ENCODE results near the gene SUSD1. TPM values are rescaled to one million over a fixed set of nuclear protein-coding genes. Genes with fewer than 3 reads are reported as not detected.
"Not testable (repeated sequence)": the region's sequence is repeated elsewhere in the genome, so short reads cannot be mapped to it uniquely, and the experiment has no call there.

SUSD1 gene
- total RNA-seq, 3 donors from 2014 or later, result 18.8 to 43.8 (median 19.5) TPM

DNA sequence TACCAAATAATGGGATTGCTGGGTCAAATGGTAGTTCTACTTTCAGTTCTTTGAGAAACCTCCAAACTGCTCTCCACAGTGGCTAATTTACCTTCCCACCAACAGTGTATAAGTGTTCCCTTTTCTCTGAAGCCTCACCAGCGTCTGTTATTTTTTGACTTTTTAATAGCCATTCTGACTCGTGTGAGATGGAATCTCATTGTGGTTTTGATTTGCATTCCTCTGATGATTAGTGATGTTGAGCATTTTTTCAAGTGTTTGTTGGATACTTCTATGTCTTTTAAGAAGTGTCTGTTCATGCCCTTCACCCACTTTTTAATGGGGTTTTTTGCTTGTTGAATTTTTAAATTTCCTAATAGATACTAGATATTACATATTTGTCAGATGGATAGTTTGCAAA is 28.4 kb upstream of the SUSD1 start:
- no peaks in the 10 kb centered on the region for H3K36me3 ChIP-seq (ENCODE audit: low read depth)
- TF ChIP-seq, protein P1, sequence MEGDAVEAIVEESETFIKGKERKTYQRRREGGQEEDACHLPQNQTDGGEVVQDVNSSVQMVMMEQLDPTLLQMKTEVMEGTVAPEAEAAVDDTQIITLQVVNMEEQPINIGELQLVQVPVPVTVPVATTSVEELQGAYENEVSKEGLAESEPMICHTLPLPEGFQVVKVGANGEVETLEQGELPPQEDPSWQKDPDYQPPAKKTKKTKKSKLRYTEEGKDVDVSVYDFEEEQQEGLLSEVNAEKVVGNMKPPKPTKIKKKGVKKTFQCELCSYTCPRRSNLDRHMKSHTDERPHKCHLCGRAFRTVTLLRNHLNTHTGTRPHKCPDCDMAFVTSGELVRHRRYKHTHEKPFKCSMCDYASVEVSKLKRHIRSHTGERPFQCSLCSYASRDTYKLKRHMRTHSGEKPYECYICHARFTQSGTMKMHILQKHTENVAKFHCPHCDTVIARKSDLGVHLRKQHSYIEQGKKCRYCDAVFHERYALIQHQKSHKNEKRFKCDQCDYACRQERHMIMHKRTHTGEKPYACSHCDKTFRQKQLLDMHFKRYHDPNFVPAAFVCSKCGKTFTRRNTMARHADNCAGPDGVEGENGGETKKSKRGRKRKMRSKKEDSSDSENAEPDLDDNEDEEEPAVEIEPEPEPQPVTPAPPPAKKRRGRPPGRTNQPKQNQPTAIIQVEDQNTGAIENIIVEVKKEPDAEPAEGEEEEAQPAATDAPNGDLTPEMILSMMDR (IDR thresholded peaks at IDR 0.05), result no peak
- no peak overlapping the region for H3K4me3 ChIP-seq
- H3K4me1 ChIP-seq (ENCODE audit: low read depth), result peaks cover 9% of the 10 kb centered on the region
- ATAC-seq, result no peak
- intact Hi-C loops (cut with DNase I, micrococcal nuclease), result no loop called here
- peaks cover 11% of the 10 kb centered on the region for H3K9me3 ChIP-seq
- DNase-seq, result no peak

DNA sequence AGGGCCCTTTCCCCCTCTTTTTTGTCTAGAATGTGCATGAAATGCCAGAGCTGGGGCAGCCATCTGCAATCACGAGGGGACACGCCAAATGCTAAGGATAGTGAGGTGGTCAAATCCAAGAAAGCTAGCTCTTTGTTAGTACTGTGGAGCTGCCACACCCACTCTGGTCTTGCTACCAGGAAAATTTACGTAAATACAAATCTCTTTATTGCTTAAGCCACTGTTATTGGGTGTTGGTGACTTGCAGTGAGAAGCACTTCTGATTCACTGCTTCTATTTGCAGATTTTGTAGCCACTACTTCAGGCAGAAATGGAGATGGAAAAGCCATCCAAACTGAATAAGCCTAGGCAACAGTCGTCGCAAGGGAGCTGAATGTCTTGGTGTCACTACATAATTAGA is 25.6 kb upstream of the SUSD1 start:
- intact Hi-C loops (cut with DNase I, micrococcal nuclease), result no loop called here
- ATAC-seq, result peak; percentile 75
- TF ChIP-seq, protein P1 (IDR thresholded peaks at IDR 0.05), result no peak
- Histone ChIP-seq H3K9me3 (no peaks in the 10 kb centered on the region), H3K36me3 (ENCODE audit: low read depth) (no peaks in the 10 kb centered on the region), H3K4me1 (ENCODE audit: low read depth) (peaks cover 13% of the 10 kb centered on the region), H3K4me3 (no peak overlapping the region)
- DNase-seq, result no peak

DNA sequence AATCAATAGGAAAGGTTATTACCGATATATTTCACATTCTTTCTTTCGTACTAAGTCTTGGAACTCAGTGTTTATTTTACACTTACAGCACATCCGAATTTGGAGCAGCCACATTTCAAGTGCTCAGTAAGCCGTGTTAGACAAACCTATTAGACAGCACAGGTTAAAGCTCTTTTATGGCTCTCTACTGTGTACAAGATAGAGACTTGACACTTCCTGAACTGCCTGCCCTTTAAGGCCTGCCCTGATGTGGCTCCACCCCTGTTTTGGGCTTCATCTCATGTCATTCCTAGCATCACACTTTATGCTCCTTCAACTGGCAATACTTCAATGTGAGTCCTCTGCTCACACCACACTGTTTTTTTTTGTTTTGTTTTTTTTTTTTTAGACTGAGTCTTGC is 23.5 kb upstream of the SUSD1 start:
- DNase-seq (peak in 1 of 3 donors; percentile 58), ATAC-seq (peak; percentile 95)
- TF ChIP-seq, protein P1 (IDR thresholded peaks at IDR 0.05), result no peak
- no peak overlapping the region for H3K4me3 ChIP-seq
- no peaks in the 10 kb centered on the region for H3K9me3 ChIP-seq
- intact Hi-C loops (cut with DNase I, micrococcal nuclease), result no loop called here
- peaks cover 13% of the 10 kb centered on the region for H3K4me1 ChIP-seq (ENCODE audit: low read depth)
- H3K36me3 ChIP-seq (ENCODE audit: low read depth), result no peaks in the 10 kb centered on the region

DNA sequence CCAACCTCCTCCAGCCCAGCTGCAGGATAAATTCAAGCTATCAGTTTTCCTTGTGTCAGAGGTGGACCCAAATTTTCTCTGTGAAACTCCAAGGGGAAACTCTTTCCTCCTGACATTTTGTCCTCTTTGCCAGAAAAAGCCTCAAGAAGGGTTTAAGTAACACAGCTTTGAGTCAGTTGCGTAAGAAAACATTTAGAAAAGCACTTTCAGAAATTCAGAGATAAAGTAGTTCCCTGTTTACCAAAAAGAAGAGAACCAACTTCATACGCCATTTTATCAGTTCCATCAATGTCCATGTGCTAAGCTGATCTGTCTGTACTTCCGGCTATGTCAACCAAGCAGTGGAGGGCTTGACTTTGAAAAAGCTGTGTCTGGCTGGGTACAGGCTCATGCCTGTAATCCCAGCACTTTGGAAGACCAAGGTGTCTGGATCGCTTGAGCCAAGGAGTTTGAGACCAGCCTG is 19.9 kb upstream of the SUSD1 start:
- Histone ChIP-seq H3K36me3 (ENCODE audit: low read depth) (no peaks in the 10 kb centered on the region), H3K4me1 (ENCODE audit: low read depth) (peaks cover 5% of the 10 kb centered on the region), H3K4me3 (no peak overlapping the region), H3K9me3 (no peaks in the 10 kb centered on the region)
- TF ChIP-seq, protein P1 (IDR thresholded peaks at IDR 0.05), result no peak
- no peak for DNase-seq
- ATAC-seq, result no peak
- intact Hi-C loops (cut with DNase I, micrococcal nuclease), result no loop called here

DNA sequence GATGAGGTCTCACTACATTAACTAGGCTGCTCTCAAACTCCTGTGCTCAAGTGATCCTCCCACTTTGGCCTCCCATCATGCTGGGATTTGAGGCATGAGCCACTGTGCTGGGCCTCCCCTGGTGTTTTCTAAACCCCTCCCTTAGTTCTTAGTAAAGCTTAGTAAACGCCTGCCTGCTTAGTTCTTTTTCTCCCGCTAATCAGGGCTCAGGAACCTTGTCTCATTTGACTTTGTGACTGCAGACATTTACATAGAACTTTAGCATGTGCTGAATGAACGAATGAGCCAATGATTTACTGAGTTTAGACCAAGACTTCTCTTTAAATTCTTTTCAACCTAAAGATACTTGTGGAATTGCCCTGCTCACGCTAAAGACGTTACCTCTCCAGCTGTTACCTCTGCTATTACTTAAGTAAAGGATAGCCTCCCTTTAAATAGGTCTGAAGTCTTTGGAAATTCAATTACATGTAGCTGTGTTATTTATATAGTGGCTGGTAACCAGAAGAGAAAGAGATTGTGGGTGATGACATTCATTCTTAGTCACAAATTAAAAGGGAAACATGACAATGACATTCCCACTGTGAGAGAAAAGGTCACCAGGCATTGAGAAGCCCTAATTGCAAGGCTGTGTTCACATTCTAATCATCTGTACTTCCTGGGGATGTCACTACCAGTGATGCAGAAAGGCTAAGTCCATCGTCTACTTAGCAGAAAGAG is 18.6 kb upstream of the SUSD1 start:
- DNase-seq (no peak), ATAC-seq (no peak)
- no peaks in the 10 kb centered on the region for H3K36me3 ChIP-seq (ENCODE audit: low read depth)
- H3K4me3 ChIP-seq, result no peak overlapping the region
- H3K4me1 ChIP-seq (ENCODE audit: low read depth), result peaks cover 5% of the 10 kb centered on the region
- H3K9me3 ChIP-seq, result no peaks in the 10 kb centered on the region
- TF ChIP-seq, protein P1 (IDR thresholded peaks at IDR 0.05), result no peak
- intact Hi-C loops (cut with DNase I, micrococcal nuclease), result no loop called here

DNA sequence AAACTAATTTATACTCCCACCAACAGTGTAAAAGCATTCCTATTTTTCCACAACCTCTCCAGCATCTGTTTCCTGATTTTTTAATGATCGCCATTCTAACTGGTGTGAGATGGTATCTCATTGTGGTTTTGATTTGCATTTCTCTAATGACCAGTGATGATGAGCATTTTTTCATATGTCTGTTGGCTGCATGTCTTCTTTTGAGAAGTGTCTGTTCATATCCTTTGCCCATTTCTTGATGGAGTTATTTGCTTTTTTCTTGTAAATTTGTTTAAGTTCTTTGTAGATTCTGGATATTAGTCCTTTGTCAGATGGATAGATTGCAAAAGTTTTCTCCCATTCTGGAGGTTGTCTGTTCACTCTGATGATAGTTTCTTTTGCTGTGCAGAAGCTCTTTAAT is 15.2 kb upstream of the SUSD1 start:
- H3K4me1 ChIP-seq (ENCODE audit: low read depth); H3K4me3 ChIP-seq; ATAC-seq; DNase-seq; intact Hi-C loops (cut with DNase I, micrococcal nuclease); H3K9me3 ChIP-seq; H3K36me3 ChIP-seq (ENCODE audit: low read depth): not testable (repeated sequence)

Data from mucosa of descending colon (tissue), 3 donors.